ENCODE results near the gene MAN1A1. TPM values are rescaled to one million over a fixed set of nuclear protein-coding genes. Genes with fewer than 3 reads are reported as not detected.
A peak's percentile ranks its signal among the peaks of the same experiment; 100 is the strongest.

The MAN1A1 gene
- total RNA-seq, 1 donor from 2014 or later: 35.4 TPM

DNA sequence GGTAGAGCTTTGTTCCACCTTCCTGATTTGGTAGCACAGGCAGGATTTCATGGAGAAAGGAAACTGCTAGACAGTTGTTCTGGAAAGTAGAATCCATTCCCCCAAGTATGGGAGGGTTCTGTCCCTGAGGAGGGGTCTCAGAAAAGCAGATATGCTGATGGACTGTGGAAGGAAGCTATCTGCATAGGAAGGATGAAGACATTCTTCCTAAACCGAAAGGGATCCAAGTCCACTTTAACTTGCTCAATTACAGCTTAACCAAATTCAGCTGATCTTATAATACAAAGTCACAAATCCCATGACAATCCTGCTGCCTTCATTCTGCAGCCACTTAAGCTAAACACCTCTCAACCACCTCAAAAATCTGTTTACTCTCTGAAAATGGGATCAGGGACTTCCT lies 2.6 kb downstream of the MAN1A1 start:
- no peak for DNase-seq (ENCODE audit: extremely low read depth, low read depth, low spot score)

DNA sequence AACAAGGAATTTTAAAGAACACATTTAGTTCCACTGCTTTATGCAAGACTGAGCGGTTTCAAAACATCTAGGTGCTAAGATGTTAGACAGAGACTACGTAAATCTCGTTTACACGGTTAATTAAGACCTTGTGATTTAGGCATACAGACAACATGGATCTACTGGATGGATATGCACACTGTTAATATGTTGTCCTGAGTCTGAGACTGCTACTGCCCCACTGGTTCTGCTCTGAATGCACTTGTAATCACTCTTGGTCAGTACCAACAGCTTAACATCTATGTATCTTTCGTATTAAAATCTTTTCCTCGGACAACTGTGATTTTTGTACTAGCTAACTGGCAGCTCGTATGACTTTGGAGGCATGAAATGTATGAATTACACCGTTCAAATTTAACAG lies 3.1 kb downstream of the MAN1A1 start:
- DNase-seq (ENCODE audit: extremely low read depth, low read depth, low spot score): no peak

DNA sequence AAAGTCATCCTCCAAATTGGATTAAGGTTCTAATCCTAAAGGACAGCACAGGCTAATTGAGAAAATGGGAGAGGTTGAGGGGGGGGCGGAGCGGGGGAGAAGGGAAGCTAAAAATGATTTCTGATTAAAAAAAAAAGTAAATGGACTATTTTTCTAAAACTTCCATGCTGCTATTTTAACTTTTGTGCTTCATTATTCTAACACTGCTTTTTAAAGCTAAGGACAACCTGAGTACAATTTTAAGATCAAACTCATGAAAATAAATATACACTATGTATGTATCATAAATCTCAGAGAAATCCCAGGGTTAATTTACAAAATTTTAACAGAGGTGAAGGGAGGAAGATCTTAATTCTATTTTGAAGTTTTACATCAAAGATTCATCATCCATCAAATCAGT lies 4.4 kb downstream of the MAN1A1 start:
- no peak for DNase-seq (ENCODE audit: extremely low read depth, low read depth, low spot score)

DNA sequence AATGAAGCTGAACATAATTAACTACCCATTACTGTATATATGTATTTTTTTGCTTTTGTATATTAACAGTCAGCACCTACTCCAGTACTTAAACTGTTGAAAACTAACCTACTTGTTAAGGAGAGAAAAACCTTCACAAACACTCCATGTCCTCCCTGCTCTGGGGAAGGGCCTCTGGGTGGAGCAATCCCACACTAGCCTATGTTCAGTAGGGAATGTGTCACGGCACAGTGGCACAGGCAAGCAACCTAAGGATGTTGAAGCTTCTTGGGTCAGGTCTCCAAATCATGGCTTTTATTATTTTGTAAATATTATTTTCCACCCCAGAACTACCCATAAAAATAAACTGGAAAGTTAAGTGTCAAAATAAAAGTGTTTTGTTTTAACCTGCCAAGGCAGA lies 5.3 kb downstream of the MAN1A1 start:
- DNase-seq (ENCODE audit: extremely low read depth, low read depth, low spot score): no peak

DNA sequence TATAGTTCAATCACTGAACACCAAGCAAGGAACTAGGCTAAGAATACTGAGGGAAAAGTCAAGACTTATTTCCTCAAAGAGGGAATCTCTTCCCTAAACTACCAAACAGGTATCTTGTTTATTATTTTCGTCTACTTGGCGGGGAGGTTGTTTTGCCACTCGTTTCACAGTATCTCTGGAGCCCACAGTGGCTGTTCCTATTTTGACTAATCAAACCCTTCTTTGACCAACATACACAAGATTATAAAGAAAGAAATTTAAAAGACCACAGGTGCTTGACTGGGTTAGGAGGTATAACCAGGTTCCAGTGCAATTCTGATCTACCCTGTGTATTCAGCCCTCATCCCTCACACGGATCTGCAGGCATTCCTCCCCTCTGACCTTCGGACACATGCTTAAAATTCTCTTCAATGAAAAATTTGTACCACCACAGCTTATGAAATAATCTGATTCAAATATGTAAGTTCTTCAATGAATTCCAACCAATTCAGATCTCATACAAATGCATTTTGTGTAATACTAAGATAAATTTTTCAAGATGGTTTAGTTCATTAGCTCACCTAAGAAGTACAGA lies 5.9 kb downstream of the MAN1A1 start:
- no peak for DNase-seq (ENCODE audit: extremely low read depth, low read depth, low spot score)

DNA sequence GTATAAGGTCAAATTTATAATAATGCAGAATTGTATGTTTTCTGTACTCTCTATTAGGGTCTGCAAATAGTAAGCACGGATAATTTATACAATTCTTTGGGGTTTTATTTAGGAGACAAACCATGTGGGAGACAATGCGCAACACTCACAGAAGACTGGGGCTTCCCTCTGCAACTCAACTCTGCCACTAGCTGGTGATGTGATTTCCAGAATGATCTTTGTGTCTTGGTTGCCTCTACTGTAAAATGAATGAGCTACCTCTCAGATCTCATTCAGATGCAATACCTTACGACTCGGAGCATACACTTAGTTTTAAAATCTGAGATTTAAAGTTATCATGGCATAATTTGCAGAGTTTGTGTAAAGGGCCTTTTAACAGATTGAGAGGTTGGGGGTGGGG lies 6.4 kb downstream of the MAN1A1 start:
- no peak for DNase-seq (ENCODE audit: extremely low read depth, low read depth, low spot score)

DNA sequence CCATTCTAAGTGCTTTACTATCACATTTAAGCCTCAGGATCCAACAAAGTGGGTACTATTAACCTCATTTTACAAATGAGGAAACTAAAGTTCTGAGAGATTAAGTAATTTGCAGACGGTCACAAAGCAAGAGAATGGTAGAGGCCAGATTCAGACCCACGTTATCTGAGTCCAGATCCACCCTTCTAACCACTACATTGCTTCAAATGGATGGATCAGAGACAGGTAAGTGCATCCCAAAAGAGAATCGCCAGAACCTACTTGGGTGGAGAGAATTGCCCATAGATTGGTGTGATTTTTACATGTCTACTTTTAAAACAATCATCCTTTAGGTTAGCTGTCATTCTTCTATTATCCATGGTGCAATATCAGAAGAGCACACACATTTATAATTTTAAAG lies 7.1 kb downstream of the MAN1A1 start:
- DNase-seq (ENCODE audit: extremely low read depth, low read depth, low spot score): no peak

DNA sequence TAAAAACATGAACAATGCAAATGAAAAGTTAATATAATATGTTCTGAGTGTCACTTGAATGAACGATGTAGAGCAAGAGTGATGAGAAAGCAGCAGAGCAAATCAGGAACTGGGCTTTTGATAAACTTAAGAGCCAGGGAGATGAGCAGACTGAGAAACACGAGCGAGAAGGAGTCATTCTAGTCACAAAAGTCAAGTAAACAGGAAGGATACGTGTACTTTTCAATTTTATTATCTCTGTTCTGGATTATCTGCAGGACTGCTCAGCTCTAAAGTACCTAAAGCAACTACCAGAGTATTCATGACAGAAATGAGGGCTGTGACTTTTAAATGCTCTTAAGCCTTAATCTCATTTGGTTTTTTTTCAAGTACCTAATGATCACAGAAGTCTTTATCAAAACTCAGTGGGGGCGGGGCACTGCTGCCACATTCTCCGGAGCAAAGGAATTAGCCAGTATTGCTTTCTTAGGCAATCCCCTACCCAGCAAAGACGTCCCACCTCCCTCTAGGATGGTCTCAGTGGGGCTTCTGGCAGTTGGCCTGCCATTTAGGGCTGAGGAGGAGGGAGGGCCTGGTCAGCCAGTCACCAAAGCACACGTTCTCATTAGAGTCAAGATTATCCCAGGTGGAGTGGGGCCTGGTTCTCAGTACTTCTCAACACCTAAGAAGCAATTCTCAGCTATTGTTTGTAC lies 8.6 kb downstream of the MAN1A1 start:
- no peak for DNase-seq (ENCODE audit: extremely low read depth, low read depth, low spot score)

DNA sequence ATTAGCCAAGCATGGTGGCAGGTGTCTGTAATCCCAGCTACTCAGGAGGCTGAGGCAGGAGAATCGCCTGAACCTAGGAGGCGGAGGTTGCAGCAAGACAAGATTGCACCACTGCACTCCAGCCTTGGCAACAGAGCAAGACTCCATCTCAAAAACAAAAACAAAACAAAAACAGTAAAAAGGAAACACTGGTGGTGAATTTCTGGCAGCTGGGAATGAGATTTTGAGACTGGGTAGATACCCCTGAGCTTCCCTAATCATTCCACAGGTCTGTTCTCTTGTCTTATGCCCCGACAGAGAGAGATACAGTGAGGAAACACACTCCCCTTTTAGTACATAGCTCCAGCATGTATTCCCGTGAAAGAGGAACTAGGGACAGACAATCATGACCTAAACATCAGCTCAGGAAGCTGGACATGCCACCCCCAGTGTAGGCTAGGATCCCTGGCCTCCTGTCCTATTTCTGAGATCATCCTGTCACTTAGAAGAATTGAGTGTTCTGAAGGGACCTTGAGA lies 9.6 kb downstream of the MAN1A1 start:
- DNase-seq (ENCODE audit: extremely low read depth, low read depth, low spot score): no peak

DNA sequence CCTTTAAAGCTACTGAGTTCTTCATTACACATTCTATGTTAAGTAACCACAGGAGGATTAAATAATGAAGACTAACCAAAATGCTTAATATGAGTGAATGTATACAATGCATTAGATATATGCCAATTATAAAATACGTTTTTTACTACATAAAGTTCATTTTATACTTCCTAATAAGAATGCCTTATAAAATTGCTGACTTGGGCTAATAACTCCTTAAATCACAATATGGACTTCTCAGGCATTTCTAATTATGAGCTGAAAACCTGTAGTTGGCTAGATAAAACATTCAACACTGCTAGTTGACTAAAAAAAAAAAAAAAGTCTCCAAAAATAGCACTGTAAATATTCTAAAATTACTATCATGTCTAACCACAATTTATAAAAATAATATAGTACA lies 11.8 kb downstream of the MAN1A1 start:
- DNase-seq (ENCODE audit: extremely low read depth, low read depth, low spot score): no peak

DNA sequence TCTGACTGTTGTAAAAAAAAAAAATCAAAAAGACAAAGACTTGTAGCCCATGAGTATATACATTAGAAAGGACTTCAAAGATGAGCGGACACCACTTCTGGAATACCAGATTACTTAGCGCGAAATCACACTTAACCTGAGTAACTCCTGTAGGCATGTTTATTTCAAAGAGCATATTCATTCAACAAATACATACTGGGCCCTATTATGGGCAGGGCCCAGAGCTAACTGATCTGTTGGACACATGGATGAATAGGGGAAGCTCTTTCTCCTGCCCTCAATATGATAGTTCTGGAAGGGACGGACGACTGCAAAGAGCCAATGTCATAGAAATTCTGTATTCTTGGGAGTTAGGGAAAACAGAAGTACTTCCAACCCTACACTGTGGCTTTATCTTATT lies 12.3 kb downstream of the MAN1A1 start:
- no peak for DNase-seq (ENCODE audit: extremely low read depth, low read depth, low spot score)

DNA sequence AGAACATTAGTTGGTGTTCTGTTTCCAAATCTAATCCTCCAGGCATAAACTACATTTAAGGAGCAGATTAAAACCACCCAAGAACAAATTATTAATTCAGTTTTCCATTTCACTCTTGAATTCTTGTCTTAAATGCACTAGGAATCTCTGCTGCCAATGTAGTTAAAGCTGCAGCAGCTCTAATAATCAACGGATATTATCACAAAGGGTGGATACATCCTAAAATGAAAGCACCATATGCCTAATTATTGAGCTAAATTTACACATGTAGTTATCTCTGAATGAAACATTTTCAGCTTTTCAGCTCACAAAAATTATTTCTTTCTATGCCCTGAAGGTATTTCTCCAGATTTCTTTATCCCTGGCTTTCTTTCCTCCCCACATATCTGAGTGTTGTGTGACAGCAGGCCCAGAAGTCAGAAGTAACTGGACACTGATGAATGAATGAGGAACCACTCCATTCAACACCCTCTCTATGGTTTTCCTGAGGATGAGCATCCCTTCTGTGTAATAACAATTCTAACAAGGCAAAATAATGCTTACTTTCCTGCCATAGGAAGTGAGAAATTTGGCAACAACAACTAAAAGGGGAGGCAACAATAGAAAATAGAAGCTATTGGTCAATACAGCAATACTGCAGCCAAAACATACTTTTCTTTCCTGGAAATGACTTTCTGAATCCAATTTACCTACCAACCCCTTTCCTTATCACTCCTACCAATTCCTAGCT lies 14.9 kb downstream of the MAN1A1 start:
- peak; percentile 23 for DNase-seq (ENCODE audit: extremely low read depth, low read depth, low spot score)

DNA sequence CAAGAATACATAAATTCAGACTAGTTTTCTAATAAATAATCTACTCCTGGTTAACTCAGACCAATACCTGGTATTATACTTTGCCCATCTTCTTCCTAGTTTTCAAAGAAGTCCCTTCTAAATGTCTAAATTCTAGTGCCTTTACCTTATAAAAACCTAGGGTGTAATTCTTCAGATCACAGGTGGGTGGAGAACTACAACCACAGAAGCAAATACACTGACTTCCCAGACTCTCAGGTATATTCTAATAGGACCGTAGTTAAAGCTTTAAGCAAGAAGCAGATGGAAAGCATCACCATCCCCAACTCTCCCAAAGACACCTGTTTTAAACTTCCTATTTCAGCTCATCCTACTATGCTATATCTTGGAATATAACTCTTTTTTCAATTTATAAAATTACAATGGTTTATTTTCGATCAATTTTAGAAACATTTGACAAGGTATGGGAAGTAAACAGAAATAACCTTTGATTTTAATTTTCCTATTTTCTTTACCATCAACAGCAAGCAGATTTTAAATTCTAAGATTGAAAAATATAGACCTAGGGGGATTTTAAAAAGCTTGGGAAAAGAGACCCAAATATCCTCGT lies 15.8 kb downstream of the MAN1A1 start:
- DNase-seq (ENCODE audit: extremely low read depth, low read depth, low spot score): no peak

DNA sequence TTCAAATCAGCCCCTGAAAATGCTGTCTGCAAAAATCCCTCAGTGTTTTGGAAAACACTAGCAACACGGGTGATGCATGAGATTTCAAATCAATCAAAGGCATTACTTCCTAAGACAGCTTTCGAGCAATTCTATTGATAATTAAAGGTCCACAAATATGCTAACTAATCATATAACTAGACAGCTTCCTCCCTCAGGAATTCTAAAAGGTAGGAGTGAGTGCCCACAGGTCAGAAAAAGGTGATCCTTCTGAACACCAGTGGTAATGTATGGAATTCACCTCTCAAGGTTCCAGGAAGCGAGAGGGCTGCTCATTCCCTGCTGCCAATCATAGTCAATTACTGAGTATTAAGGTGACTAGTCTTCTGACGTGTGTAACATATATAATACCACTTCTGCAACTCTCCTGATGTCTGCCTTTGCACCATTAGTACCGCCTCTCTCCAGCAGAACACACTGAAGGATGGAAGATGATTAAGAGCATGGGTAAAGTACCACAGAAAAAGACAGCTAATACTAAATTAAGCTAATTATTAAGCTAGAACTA lies 16.4 kb downstream of the MAN1A1 start:
- DNase-seq (ENCODE audit: extremely low read depth, low read depth, low spot score): no peak

DNA sequence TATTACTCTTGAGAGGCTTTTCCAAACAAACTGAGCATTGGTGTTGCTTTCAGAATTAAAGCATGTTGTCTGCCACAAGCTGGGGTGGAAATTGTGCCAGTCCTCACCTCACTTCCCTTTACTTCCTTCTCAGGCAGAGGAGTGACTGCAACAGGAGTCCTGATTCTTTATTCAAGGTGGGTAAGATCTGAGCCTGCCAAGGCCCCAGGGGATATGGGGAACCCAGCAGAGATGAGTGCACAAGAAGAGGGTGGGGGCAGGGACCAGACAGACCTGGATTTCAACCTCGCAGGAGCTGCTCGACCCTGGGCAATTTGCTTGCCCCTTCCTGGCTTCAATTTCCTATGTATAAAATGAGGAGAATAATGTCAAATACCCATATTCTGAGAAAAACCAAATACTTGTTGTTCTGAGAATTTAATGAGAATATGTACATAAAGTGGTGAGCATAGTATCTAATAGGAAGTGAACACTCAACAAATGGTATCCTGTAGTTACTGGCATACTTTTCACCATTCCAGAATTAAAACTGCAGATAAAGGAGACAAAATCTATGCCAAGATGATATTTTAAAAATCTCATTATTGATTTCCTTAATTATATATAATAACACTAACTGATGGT lies 17.8 kb downstream of the MAN1A1 start:
- no peak for DNase-seq (ENCODE audit: extremely low read depth, low read depth, low spot score)

DNA sequence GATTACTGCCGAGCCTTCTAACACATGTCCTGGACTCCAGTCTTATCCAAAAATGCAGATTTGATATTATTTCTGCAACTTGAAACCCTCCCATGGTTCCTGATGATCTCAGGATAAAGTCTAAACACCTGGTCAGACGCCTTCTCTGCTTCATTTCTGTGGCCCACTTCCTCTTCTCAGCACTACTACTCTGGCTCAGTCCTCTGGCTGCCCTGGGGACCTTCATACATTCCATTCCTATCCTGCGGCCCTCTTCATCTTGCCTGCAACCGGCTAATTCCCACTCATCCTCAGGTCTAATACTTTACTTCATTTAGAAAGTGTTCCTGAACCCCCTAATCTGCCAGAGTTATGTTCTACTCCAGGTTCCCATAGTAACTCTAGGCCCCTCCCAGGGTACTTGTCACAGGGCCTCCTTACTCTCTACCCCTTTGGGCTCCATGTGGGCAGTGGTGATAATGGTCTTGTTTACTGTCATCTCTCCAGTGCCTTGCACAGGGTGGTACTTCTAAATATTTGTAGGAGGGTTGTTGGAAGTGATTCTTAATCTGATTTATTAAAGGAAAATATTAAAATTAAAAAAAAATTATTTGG lies 18.9 kb downstream of the MAN1A1 start:
- DNase-seq (ENCODE audit: extremely low read depth, low read depth, low spot score): no peak

DNA sequence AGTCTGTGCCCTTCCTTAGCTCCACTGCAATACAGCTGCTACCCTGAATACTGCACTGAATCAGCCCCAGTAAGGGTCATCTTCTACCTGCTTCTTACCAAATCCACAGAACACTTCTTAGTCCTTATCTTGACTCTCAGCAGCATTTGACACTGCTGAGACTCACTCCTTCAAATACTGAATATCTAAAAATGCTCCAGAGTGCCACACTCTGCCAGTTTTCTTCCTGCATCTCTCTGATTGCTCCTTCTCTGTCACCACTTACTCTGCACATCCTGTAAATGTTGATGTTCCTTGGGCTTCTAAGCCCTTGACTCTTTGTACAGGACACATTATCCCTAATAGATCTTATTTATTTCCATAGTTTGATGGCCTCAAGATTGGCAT lies 19.8 kb downstream of the MAN1A1 start:
- no peak for DNase-seq (ENCODE audit: extremely low read depth, low read depth, low spot score)

DNA sequence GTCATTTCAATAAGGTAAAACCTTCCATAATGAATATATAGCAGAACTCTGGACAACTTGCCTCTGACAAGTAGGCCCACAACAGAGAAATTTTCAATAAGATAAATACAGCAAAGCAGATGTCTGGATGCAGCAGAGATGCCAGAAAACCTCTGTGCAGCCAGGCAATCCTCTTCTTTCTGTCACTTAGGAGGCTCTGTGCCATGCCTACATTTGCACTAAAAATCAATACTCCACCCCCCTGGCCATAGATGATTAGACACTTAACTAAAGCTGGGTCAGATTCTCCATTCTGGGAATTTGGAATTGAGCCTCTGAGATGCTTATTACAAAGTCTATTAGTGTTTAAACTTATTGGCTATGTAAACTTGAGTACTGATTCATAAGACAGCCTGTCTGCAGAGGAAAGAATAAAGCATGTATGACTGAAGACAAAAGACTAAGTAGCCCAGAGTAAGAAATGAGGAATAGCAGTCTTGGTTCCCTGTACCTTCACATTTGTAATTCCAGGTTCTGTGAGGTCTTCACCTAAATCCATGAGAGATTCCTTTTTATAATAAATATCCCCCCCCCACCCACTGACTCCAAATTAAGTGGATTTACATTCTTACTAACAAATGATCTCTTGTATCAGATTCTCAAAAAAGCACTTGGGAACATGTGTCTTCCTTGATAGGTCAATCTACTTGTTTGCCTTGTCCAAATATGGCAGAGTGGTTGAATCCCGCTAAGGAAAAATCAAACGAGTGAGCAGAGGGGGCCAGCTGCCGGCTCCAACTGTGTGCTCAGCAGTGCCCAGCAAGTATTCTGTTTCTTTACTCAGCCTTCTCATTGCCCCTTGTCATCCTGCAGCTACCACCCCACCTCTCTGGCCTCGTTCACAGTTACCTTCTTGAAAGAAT lies 20.4 kb downstream of the MAN1A1 start:
- DNase-seq (ENCODE audit: extremely low read depth, low read depth, low spot score): no peak

DNA sequence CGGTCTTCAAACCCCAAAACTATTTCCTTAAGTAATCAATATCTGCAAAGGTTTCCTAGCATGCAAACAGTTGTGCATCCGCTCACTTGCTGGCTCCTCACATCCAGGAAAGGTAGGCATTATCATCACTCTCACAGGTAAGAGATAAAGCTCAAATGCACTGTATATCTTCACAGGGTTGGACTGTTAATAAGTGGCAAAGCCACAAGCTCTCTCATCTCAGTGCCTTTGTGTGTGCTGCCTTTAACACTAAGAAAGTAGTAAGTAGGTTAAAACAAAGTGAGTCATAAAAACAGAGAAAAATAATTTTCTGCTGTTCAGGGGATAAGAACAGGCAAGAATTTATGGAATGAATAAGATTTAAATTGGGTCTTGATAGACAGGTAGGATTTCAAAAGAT lies 21.3 kb downstream of the MAN1A1 start:
- no peak for DNase-seq (ENCODE audit: extremely low read depth, low read depth, low spot score)

DNA sequence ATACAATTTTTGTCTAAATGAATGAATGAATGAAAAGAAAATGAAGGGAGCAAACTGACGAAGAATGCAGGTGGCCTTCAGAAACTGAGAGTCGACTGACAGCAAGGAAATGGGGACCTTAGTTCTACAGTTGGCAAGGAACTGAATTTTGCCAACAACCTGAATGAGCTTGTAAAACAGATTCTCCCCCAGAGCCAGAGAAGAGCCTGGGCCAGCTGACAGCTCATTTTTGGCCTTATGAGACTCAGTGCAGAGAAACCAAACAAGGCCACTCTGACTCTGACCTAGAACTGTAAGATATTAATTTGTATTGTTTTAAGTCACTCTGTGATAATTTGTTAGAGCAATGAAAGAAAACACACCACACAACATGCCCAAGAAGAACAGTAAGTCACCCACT lies 21.8 kb downstream of the MAN1A1 start:
- no peak for DNase-seq (ENCODE audit: extremely low read depth, low read depth, low spot score)
